PFSK-1 (cell line): ENCODE results near the gene NOL3.

Experiments
- FOXP2 ChIP-seq: optimal IDR thresholded peaks from 2 replicates; pipeline ENCODE3; 2011; ENCODE audit warnings: borderline replicate concordance, control low read depth, inconsistent platforms; ENCODE audit not compliant: insufficient read depth; ENCODE audit errors: extremely low read length, extremely low read depth
- POLR2AphosphoS5 ChIP-seq: IDR thresholded peaks from 2 replicates; pipeline ENCODE4 v1.6.1; 2012; ENCODE audit warnings: low read depth, mild to moderate bottlenecking, control low read depth, low read length, moderate library complexity
- SIN3A ChIP-seq: IDR thresholded peaks from 2 replicates; pipeline ENCODE4 v1.6.1; 2012; ENCODE audit warnings: mild to moderate bottlenecking, low read length, moderate library complexity, borderline replicate concordance; ENCODE audit not compliant: insufficient read depth
- TAF1 ChIP-seq: IDR thresholded peaks from 2 replicates; pipeline ENCODE4 v1.6.1; 2012; ENCODE audit warnings: low read length, control low read depth, borderline replicate concordance; ENCODE audit not compliant: insufficient read depth
- TF ChIP-seq, protein P1 (sequence below), 2 experiments: IDR thresholded peaks; 2 replicates each; pipeline versions ENCODE4 v1.6.1 to v1.8.0; 2011 to 2012; ENCODE audit warnings: low read depth in 2 of 2, low read length in 2 of 2, control low read depth in 1 of 2, inconsistent platforms in 1 of 2, mild to moderate bottlenecking in 1 of 2, moderate library complexity in 1 of 2; ENCODE audit not compliant: insufficient read depth in 1 of 2

Gene NOL3

DNA sequence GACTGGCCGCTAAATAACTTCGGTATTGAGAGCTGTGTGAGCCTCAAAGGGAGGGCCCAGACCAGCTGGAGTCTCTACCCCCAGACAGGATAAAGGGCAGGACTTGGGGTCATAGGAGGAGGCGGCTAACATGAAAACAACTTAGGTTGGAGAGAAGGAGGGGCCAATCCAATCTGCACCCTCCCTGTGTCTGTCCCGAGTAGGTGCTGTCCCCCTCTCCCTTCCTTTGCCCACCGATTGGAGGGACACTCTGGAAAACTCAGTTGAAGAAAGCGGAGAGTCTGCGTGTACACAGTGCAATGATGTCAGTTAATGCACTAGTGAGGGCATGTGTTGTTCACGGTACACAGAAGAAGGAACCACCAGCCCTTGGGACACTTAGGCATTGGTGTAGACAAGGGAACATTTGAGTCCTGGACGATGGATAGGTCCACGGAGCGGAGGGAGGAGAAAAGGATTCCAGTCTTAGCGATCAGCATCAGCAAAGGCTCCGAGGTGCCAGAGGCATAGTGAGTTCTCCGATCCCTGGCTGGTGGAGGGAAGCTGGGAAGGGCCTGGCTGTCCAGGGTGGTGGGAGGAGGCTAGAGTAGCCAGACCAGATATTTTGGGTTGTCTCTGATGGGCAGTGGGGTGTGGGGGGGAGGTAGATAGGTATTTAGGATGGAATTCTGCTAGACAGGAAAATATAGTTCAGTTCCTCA lies 761 bp downstream of the NOL3 start:
- TF ChIP-seq FOXP2, result no peak
- TF ChIP-seq POLR2AphosphoS5, result no peak
- TF ChIP-seq TAF1, result no peak
- TF ChIP-seq, protein P1, sequence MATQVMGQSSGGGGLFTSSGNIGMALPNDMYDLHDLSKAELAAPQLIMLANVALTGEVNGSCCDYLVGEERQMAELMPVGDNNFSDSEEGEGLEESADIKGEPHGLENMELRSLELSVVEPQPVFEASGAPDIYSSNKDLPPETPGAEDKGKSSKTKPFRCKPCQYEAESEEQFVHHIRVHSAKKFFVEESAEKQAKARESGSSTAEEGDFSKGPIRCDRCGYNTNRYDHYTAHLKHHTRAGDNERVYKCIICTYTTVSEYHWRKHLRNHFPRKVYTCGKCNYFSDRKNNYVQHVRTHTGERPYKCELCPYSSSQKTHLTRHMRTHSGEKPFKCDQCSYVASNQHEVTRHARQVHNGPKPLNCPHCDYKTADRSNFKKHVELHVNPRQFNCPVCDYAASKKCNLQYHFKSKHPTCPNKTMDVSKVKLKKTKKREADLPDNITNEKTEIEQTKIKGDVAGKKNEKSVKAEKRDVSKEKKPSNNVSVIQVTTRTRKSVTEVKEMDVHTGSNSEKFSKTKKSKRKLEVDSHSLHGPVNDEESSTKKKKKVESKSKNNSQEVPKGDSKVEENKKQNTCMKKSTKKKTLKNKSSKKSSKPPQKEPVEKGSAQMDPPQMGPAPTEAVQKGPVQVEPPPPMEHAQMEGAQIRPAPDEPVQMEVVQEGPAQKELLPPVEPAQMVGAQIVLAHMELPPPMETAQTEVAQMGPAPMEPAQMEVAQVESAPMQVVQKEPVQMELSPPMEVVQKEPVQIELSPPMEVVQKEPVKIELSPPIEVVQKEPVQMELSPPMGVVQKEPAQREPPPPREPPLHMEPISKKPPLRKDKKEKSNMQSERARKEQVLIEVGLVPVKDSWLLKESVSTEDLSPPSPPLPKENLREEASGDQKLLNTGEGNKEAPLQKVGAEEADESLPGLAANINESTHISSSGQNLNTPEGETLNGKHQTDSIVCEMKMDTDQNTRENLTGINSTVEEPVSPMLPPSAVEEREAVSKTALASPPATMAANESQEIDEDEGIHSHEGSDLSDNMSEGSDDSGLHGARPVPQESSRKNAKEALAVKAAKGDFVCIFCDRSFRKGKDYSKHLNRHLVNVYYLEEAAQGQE (IDR thresholded peaks at IDR 0.05; ENCODE audit: insufficient read depth in 1 of 2, low read depth in 2 of 2, low read length in 2 of 2), result no peak
- TF ChIP-seq SIN3A, result no peak

DNA sequence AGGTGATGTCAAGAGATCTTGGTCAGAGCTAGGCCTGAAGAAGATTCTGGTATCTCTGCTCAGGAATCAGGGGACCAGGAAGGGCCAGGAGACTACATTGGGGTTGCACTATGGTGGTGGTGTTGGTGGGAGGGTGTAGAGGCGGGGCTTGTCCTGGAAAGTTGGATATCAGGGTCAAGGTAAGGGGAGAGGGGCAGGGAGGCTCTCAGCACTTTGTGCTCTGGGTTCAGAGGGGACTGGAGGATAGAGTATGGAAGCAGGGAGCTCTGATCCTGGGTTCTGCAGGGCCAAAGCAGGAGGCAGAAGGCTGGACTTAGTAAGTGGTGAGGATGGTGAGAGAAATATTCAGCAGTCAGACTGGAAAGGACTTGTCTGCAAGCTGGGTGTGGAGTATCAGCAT lies 3.0 kb downstream of the NOL3 start:
- no peak for TF ChIP-seq FOXP2
- TF ChIP-seq, protein P1 (IDR thresholded peaks at IDR 0.05; ENCODE audit: insufficient read depth in 1 of 2, low read depth in 2 of 2, low read length in 2 of 2), result no peak
- TF ChIP-seq TAF1, result no peak
- TF ChIP-seq SIN3A, result no peak

DNA sequence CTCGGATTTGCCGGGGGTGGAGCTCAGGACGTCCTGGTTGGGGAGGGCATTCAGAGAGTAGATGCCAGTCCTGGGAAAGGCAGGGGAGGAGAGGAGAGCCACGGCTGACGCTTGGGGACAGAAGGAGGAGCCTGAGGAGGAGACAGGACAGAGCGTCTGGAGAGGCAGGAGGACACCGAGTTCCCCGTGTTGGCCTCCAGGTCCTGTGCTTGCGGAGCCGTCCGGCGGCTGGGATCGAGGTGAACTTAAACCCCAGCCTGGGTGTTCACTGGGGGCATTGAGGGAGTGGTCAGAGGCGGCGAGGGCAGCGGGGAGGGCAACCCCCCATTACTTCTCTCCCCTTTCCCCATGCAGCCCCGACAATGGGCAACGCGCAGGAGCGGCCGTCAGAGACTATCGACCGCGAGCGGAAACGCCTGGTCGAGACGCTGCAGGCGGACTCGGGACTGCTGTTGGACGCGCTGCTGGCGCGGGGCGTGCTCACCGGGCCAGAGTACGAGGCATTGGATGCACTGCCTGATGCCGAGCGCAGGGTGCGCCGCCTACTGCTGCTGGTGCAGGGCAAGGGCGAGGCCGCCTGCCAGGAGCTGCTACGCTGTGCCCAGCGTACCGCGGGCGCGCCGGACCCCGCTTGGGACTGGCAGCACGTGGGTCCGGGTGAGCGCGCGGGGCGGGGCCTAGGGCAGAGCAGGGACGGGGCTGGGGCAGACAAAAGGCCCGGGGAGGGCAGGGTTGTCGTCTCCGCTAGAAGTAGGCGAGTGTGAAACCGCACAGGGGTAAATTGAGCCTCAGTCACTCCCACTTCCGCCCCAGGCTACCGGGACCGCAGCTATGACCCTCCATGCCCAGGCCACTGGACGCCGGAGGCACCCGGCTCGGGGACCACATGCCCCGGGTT lies 3.7 kb downstream of the NOL3 start:
- TF ChIP-seq POLR2AphosphoS5 (peak; percentile 53), TAF1 (no peak), FOXP2 (peak; percentile 69), SIN3A (no peak)
- TF ChIP-seq, protein P1 (IDR thresholded peaks at IDR 0.05; ENCODE audit: insufficient read depth in 1 of 2, low read depth in 2 of 2, low read length in 2 of 2), result no peak

DNA sequence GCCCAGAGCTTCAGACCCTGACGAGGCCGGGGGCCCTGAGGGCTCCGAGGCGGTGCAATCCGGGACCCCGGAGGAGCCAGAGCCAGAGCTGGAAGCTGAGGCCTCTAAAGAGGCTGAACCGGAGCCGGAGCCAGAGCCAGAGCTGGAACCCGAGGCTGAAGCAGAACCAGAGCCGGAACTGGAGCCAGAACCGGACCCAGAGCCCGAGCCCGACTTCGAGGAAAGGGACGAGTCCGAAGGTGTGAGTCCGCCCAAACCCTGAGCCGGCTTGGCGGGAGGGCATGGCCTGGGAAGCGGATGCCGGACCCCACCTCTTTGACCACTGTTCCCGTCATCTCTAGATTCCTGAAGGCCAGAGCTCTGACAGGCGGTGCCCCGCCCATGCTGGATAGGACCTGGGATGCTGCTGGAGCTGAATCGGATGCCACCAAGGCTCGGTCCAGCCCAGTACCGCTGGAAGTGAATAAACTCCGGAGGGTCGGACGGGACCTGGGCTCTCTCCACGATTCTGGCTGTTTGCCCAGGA lies 4.4 kb downstream of the NOL3 start:
- TF ChIP-seq TAF1 (no peak), SIN3A (no peak), FOXP2 (no peak), POLR2AphosphoS5 (no peak; the same call in 1 of the 2 replicates)
- TF ChIP-seq, protein P1 (IDR thresholded peaks at IDR 0.05; ENCODE audit: insufficient read depth in 1 of 2, low read depth in 2 of 2, low read length in 2 of 2), result no peak
